NCI-H2171 treated with DMSO at 0.1 percent for 48 hours (cell line): Measurements from ENCODE around the gene EDEM2.
"Not testable (repeated sequence)": the region's sequence is repeated elsewhere in the genome, so short reads cannot be mapped to it uniquely, and the experiment has no call there.

Experiments used
- DNase-seq: peaks from one replicate; lab custom pipeline; 2025; lab: John Stamatoyannopoulos, UW

The EDEM2 gene

GRCh38 chr20:35146920-35147574, at the start of gene EDEM2:
TSS of gene EDEM2 (minus strand) at chr20:35147336. CDS start at chr20:35147258, 78 bp downstream.
- peak; percentile 97 for DNase-seq

GRCh38 chr20:35196313-35196712, 49.2 kb upstream of the EDEM2 start:
- no peak for DNase-seq

GRCh38 chr20:35193031-35193791, 46.1 kb upstream of the EDEM2 start:
- DNase-seq = not testable (repeated sequence)

- no peak for DNase-seq
Observed at GRCh38 chr20:35192118-35192872, 45.2 kb upstream of the EDEM2 start.

GRCh38 chr20:35191419-35192117, 44.4 kb upstream of the EDEM2 start:
- DNase-seq = no peak

GRCh38 chr20:35190556-35190955, 43.4 kb upstream of the EDEM2 start:
- DNase-seq = no peak

GRCh38 chr20:35189223-35189622, 42.1 kb upstream of the EDEM2 start:
- DNase-seq = not testable (repeated sequence)

- no peak for DNase-seq
Observed at GRCh38 chr20:35187584-35188190, 40.6 kb upstream of the EDEM2 start.

GRCh38 chr20:35186691-35187289, 39.7 kb upstream of the EDEM2 start:
- not testable (repeated sequence) for DNase-seq

GRCh38 chr20:35181731-35182130, 34.6 kb upstream of the EDEM2 start:
- no peak for DNase-seq

GRCh38 chr20:35180266-35180665, 33.1 kb upstream of the EDEM2 start:
- DNase-seq = no peak

GRCh38 chr20:35179292-35180212, 32.4 kb upstream of the EDEM2 start:
- DNase-seq = no peak

- no peak for DNase-seq
Observed at GRCh38 chr20:35176132-35176531, 29.0 kb upstream of the EDEM2 start.

GRCh38 chr20:35174458-35175216, 27.5 kb upstream of the EDEM2 start:
- DNase-seq = no peak

GRCh38 chr20:35173576-35174192, 26.5 kb upstream of the EDEM2 start:
- DNase-seq = no peak

- DNase-seq = no peak
Observed at GRCh38 chr20:35172434-35172806, 25.3 kb upstream of the EDEM2 start.

- DNase-seq = peak; percentile 90
Observed at GRCh38 chr20:35171753-35172433, 24.8 kb upstream of the EDEM2 start, which contains the start of gene PROCR. TSS of gene PROCR (plus strand) at chr20:35172072. CDS start at chr20:35172155, 83 bp downstream.

GRCh38 chr20:35171438-35171752, 24.3 kb upstream of the EDEM2 start:
- no peak for DNase-seq
